B cell (primary cell): ENCODE measurements around the gene LIN52. TPM values are rescaled to one million over a fixed set of nuclear protein-coding genes. Genes with fewer than 3 reads are reported as not detected.

Experiments used
- ATAC-seq: fragments of 200-7000 bp; cut with Tn5 transposase; one replicate; pipeline ENCODE4 v1.10.0; 2021; ENCODE audit warnings: low read depth, mild to moderate bottlenecking, moderate number of reproducible peaks, moderate library complexity
- CTCF ChIA-PET: fragments of 350-600 bp; sonication (Branson Sonifier 250); formaldehyde crosslinking; loops from one replicate; lab custom pipeline; 2021; ENCODE audit warnings: antibody characterized with exemption, inconsistent platforms; lab: Charles Lee
- POLR2A ChIA-PET: fragments of 350-600 bp; sonication (Branson Sonifier 250); formaldehyde crosslinking; loops from one replicate; lab custom pipeline; 2021; ENCODE audit warnings: antibody characterized with exemption; lab: Charles Lee
- DNase-seq: peaks from one replicate; pipeline ENCODE4 v3.0.0; 2013
- H2AFZ ChIP-seq: 2 replicates; pipeline ENCODE4 v1.6.1; 2012; ENCODE audit warnings: mild to moderate bottlenecking, low read depth, low read length; ENCODE audit not compliant: insufficient read depth, poor library complexity, severe bottlenecking
- H3K27ac ChIP-seq, 2 donors: 1 replicate in 1 of 2; 2 replicates in 1 of 2; pipeline ENCODE4 v1.5.1; 2012 to 2013; ENCODE audit warnings: low read length in 2 of 2, mild to moderate bottlenecking in 2 of 2, moderate library complexity in 1 of 2
- H3K27me3 ChIP-seq, 4 experiments: fragments of 200-600 bp in 1 of 4; sonication (generic) in 1 of 4; replicated peaks in 1 of 4; 1 replicate in 2 of 4; 2 replicates in 2 of 4; pipeline versions ENCODE4 v1.6.1 to v1.7.0; 2013 to 2016; ENCODE audit warnings: low read length in 3 of 4, mild to moderate bottlenecking in 2 of 4, mixed read lengths in 1 of 4, moderate library complexity in 1 of 4; ENCODE audit not compliant: insufficient read depth in 4 of 4, control insufficient read depth in 3 of 4; ENCODE audit errors: control extremely low read depth in 1 of 4
- H3K36me3 ChIP-seq, 2 experiments: replicated peaks in 1 of 2; 1 replicate in 1 of 2; 2 replicates in 1 of 2; pipeline versions ENCODE4 v1.6.1 to v1.7.1; 2013; ENCODE audit warnings: low read length in 1 of 2; ENCODE audit not compliant: insufficient read depth in 2 of 2, control insufficient read depth in 1 of 2; ENCODE audit errors: control extremely low read depth in 1 of 2, extremely low read depth in 1 of 2
- H3K4me1 ChIP-seq, 2 donors: fragments of 200-600 bp in 1 of 2; sonication (generic) in 1 of 2; 1 replicate in 1 of 2; 2 replicates in 1 of 2; pipeline versions ENCODE4 v1.5.1 to v1.6.1; 2013 to 2017; ENCODE audit warnings: low read length in 2 of 2; ENCODE audit not compliant: control insufficient read depth in 2 of 2, insufficient read depth in 2 of 2
- H3K4me2 ChIP-seq: replicated peaks from 2 replicates; pipeline ENCODE3; 2012; ENCODE audit warnings: mild to moderate bottlenecking, low read depth, low read length; ENCODE audit not compliant: poor library complexity, severe bottlenecking
- H3K4me3 ChIP-seq, 5 experiments: fragments of 200-600 bp in 1 of 5; sonication (generic) in 1 of 5; 1 replicate in 3 of 5; 2 replicates in 2 of 5; pipeline versions ENCODE4 v1.5.1 to v1.7.0; 2011 to 2016; ENCODE audit warnings: low read length in 4 of 5, mild to moderate bottlenecking in 4 of 5, low read depth in 2 of 5, control low read depth in 1 of 5, moderate library complexity in 1 of 5; ENCODE audit not compliant: insufficient read depth in 1 of 5; ENCODE audit errors: control extremely low read depth in 1 of 5, extremely low read depth in 1 of 5
- H3K79me2 ChIP-seq: fragments of 200-600 bp; sonication (generic); one replicate; pipeline ENCODE4 v1.6.0; 2016; ENCODE audit warnings: low read length; ENCODE audit not compliant: control insufficient read depth, insufficient read depth
- H3K9ac ChIP-seq: fragments of 200-600 bp; sonication (generic); 2 replicates; pipeline ENCODE4 v1.6.1; 2017; ENCODE audit warnings: mild to moderate bottlenecking, low read length, moderate library complexity
- H3K9me3 ChIP-seq, 3 donors: one replicate each; pipeline versions ENCODE4 v1.6.1 to v1.7.1; 2013; ENCODE audit warnings: low read length in 2 of 3; ENCODE audit not compliant: control insufficient read depth in 2 of 3, insufficient read depth in 1 of 3; ENCODE audit errors: control extremely low read depth in 1 of 3
- H4K20me1 ChIP-seq: 2 replicates; pipeline ENCODE4 v1.6.0; 2012; ENCODE audit warnings: mild to moderate bottlenecking, low read length; ENCODE audit not compliant: insufficient read depth, control insufficient read depth, poor library complexity, severe bottlenecking
- H3K27ac Mint-ChIP-seq: one replicate; pipeline ENCODE4 v1.8.0; 2021; ENCODE audit warnings: mixed read lengths
- H3K27me3 Mint-ChIP-seq: one replicate; pipeline ENCODE4 v1.8.0; 2021; ENCODE audit warnings: mixed read lengths
- H3K4me1 Mint-ChIP-seq: one replicate; pipeline ENCODE4 v1.8.0; 2021; ENCODE audit warnings: mixed read lengths
- H3K4me3 Mint-ChIP-seq: one replicate; pipeline ENCODE4 v1.8.0; 2021; ENCODE audit warnings: mixed read lengths
- H3K9me3 Mint-ChIP-seq: one replicate; pipeline ENCODE4 v1.8.0; 2022; ENCODE audit warnings: mixed read lengths; ENCODE audit not compliant: insufficient read depth
- EZH2 ChIP-seq: IDR thresholded peaks from 2 replicates; pipeline ENCODE4 v1.6.1; 2012; ENCODE audit warnings: borderline replicate concordance, low read depth, mild to moderate bottlenecking, moderate library complexity, low read length; ENCODE audit not compliant: insufficient read depth, poor library complexity, severe bottlenecking
- WGBS: methylation state at CpG from one replicate; pipeline ENCODE4 v1.1.5; 2013; ENCODE audit warnings: missing lambda C conversion rate; ENCODE audit not compliant: insufficient coverage; 5-methylcytosine and 5-hydroxymethylcytosine counted together
- intact Hi-C: fragments of 100-400 bp; cut with micrococcal nuclease; formaldehyde crosslinking; loops from one replicate; pipeline ENCODE4 v1.10.0; 2022
- polyA plus RNA-seq: library from polyadenylated mRNA; depleted of rRNA; stranded (reverse); fragments of >200 nt; gene quantifications from 2 replicates; pipeline ENCODE4 v1.2.3, GENCODE V29; 2012
- total RNA-seq, 2 donors: library from RNA; stranded (reverse); fragments of 120-200 nt in 1 of 2; gene quantifications; 1 replicate in 1 of 2; 2 replicates in 1 of 2; pipeline versions ENCODE4 v1.2.3 to v1.2.4, GENCODE V29; 2013 to 2022
- TF ChIP-seq, protein P1 (sequence below): fragments of 200-600 bp; IDR thresholded peaks from one replicate; pipeline ENCODE4 v1.8.0; 2022; ENCODE audit warnings: antibody characterized with exemption, mild to moderate bottlenecking

Gene LIN52
- total and polyA plus RNA-seq, 2 donors (not counting 1 experiment from before 2014, with no cell fraction given): 3.9 to 13.1 TPM

GRCh38 chr14:74169906-74170305, 85.2 kb downstream of the LIN52 start:
- Mint-ChIP-seq H3K27me3 (no peaks in the 10 kb centered on the region), H3K4me1 (no peaks in the 10 kb centered on the region), H3K27ac (no peak overlapping the region), H3K9me3 (no peaks in the 10 kb centered on the region), H3K4me3 (no peak overlapping the region)
- Histone ChIP-seq H3K27ac (no peak overlapping the region), H3K4me3 (no peak overlapping the region), H3K27me3 (no peaks in the 10 kb centered on the region), H4K20me1 (no peaks in the 10 kb centered on the region), H3K79me2 (no peaks in the 10 kb centered on the region), H3K9ac (no peak overlapping the region), H3K36me3 (no peaks in the 10 kb centered on the region), H3K4me1 (no peaks in the 10 kb centered on the region), H3K9me3 (no peaks in the 10 kb centered on the region), H3K4me2 (no peak overlapping the region), H2AFZ (no peak overlapping the region)
- DNase-seq (no peak), ATAC-seq (no peak)
- CTCF ChIA-PET: no interaction called here
- WGBS: 88% methylated on average over 2 of the region's 3 CpGs
- POLR2A ChIA-PET: no interaction called here
- no peak for TF ChIP-seq EZH2
- TF ChIP-seq, protein P1, sequence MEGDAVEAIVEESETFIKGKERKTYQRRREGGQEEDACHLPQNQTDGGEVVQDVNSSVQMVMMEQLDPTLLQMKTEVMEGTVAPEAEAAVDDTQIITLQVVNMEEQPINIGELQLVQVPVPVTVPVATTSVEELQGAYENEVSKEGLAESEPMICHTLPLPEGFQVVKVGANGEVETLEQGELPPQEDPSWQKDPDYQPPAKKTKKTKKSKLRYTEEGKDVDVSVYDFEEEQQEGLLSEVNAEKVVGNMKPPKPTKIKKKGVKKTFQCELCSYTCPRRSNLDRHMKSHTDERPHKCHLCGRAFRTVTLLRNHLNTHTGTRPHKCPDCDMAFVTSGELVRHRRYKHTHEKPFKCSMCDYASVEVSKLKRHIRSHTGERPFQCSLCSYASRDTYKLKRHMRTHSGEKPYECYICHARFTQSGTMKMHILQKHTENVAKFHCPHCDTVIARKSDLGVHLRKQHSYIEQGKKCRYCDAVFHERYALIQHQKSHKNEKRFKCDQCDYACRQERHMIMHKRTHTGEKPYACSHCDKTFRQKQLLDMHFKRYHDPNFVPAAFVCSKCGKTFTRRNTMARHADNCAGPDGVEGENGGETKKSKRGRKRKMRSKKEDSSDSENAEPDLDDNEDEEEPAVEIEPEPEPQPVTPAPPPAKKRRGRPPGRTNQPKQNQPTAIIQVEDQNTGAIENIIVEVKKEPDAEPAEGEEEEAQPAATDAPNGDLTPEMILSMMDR: no peak
- intact Hi-C loops: no loop called here

GRCh38 chr14:74176400-74176793, 91.6 kb downstream of the LIN52 start:
- Histone ChIP-seq H4K20me1 (no peaks in the 10 kb centered on the region), H3K4me2 (no peak overlapping the region), H3K27me3 (no peaks in the 10 kb centered on the region), H3K36me3 (peaks cover 0 to 4% of the 10 kb centered on the region in 2 experiments), H3K79me2 (no peaks in the 10 kb centered on the region), H3K4me3 (no peak overlapping the region), H3K9ac (no peak overlapping the region), H3K4me1 (no peaks in the 10 kb centered on the region), H3K9me3 (no peaks in the 10 kb centered on the region), H3K27ac (no peak overlapping the region), H2AFZ (no peak overlapping the region)
- no peak overlapping the region for H3K27ac Mint-ChIP-seq
- TF ChIP-seq, protein P1: no peak
- no peak for TF ChIP-seq EZH2
- H3K4me3 Mint-ChIP-seq: no peak overlapping the region
- H3K27me3 Mint-ChIP-seq: no peaks in the 10 kb centered on the region
- no peak for DNase-seq
- H3K4me1 Mint-ChIP-seq: no peaks in the 10 kb centered on the region
- WGBS: no CpG with 5 or more reads among the region's 2 CpGs
- intact Hi-C loops: no loop called here
- ATAC-seq: no peak
- CTCF ChIA-PET: interaction anchor here (0.6 kb wide), 1 partner anchor 62 kb away, joined by 3 read pairs; no protein-coding TSS in a partner anchor
- POLR2A ChIA-PET: no interaction called here
- no peaks in the 10 kb centered on the region for H3K9me3 Mint-ChIP-seq
